IMR-90 (cell line): ENCODE measurements around the gene LEKR1. TPM values are rescaled to one million over a fixed set of nuclear protein-coding genes. Genes with fewer than 3 reads are reported as not detected.
"Not testable (repeated sequence)": the region's sequence is repeated elsewhere in the genome, so short reads cannot be mapped to it uniquely, and the experiment has no call there.

Experiments
- ATAC-seq: fragments of 200-7000 bp; cut with Tn5 transposase; 2 replicates; pipeline ENCODE4 v1.9.1; 2020; ENCODE audit warnings: low read depth, mild to moderate bottlenecking, moderate library complexity
- BruUV-seq: library from RNA; stranded (reverse); fragments of 400-500 nt; replicated peaks from 2 replicates; lab custom pipeline; 2021; lab: Mats Ljungman, UMichigan
- CTCF ChIA-PET: fragments of 300-600 bp; formaldehyde crosslinking; extraction: SDS; loops from one replicate; lab custom pipeline; 2021; ENCODE audit warnings: antibody characterized with exemption; lab: Yijun Ruan, JAX
- POLR2A ChIA-PET: fragments of 300-600 bp; sonication (Branson Sonifier 250); formaldehyde crosslinking; loops from one replicate; lab custom pipeline; 2022; ENCODE audit warnings: antibody characterized with exemption; ENCODE audit not compliant: unreplicated experiment; lab: Charles Lee
- DNase-seq: peaks from one replicate; pipeline ENCODE4 v3.0.0; 2013
- H2AFZ ChIP-seq: replicated peaks from 2 replicates; pipeline ENCODE3; 2013; ENCODE audit warnings: low read length, mild to moderate bottlenecking; ENCODE audit not compliant: poor library complexity
- H2AK5ac ChIP-seq: 2 replicates; pipeline ENCODE4 v1.6.1; 2013; ENCODE audit warnings: low read depth, low read length, inconsistent platforms
- H2AK9ac ChIP-seq: replicated peaks from 2 replicates; pipeline ENCODE3; 2013; ENCODE audit warnings: mild to moderate bottlenecking, low read depth, low read length, moderate library complexity; ENCODE audit not compliant: poor library complexity
- H2BK120ac ChIP-seq: 2 replicates; pipeline ENCODE4 v1.6.1; 2013; ENCODE audit warnings: low read depth, low read length, inconsistent platforms
- H2BK15ac ChIP-seq: 3 replicates; pipeline ENCODE4 v1.6.1; 2013; ENCODE audit warnings: low read depth, low read length, inconsistent platforms
- H2BK20ac ChIP-seq: 2 replicates; pipeline ENCODE4 v1.6.1; 2013; ENCODE audit warnings: low read depth, mild to moderate bottlenecking, inconsistent platforms, low read length, moderate library complexity
- H2BK5ac ChIP-seq: 2 replicates; pipeline ENCODE4 v1.6.1; 2013; ENCODE audit warnings: mild to moderate bottlenecking, low read depth, low read length, inconsistent platforms; ENCODE audit not compliant: poor library complexity, severe bottlenecking
- H3K14ac ChIP-seq: replicated peaks from 2 replicates; pipeline ENCODE4 v1.6.1; 2013; ENCODE audit warnings: low read depth, low read length, inconsistent platforms
- H3K18ac ChIP-seq: 2 replicates; pipeline ENCODE4 v1.6.1; 2013; ENCODE audit warnings: low read depth, low read length, control low read depth
- H3K23ac ChIP-seq: 2 replicates; pipeline ENCODE4 v1.6.1; 2013; ENCODE audit warnings: low read depth, low read length, inconsistent platforms
- H3K27ac ChIP-seq: 2 replicates; pipeline ENCODE4 v1.5.1; 2013; ENCODE audit warnings: mild to moderate bottlenecking, control low read depth, low read length; ENCODE audit not compliant: insufficient read depth
- H3K27me3 ChIP-seq: 2 replicates; pipeline ENCODE4 v1.6.1; 2013; ENCODE audit warnings: low read length; ENCODE audit not compliant: control insufficient read depth, insufficient read depth
- H3K36me3 ChIP-seq: 2 replicates; pipeline ENCODE4 v1.6.1; 2013; ENCODE audit warnings: low read length, mixed read lengths; ENCODE audit not compliant: control insufficient read depth, insufficient read depth
- H3K4ac ChIP-seq: 2 replicates; pipeline ENCODE4 v1.6.1; 2013; ENCODE audit warnings: low read depth, low read length, inconsistent platforms
- H3K4me1 ChIP-seq: 2 replicates; pipeline ENCODE4 v1.6.1; 2013; ENCODE audit warnings: low read length, mixed read lengths; ENCODE audit not compliant: control insufficient read depth, insufficient read depth
- H3K4me2 ChIP-seq: 2 replicates; pipeline ENCODE4 v1.6.1; 2013; ENCODE audit warnings: low read depth, mild to moderate bottlenecking, control low read depth, low read length, moderate library complexity
- H3K4me3 ChIP-seq: 2 replicates; pipeline ENCODE4 v1.5.1; 2013; ENCODE audit warnings: low read depth, mild to moderate bottlenecking, control low read depth, low read length, moderate library complexity; ENCODE audit not compliant: insufficient read depth
- H3K56ac ChIP-seq: 2 replicates; pipeline ENCODE4 v1.6.1; 2013; ENCODE audit warnings: low read length, inconsistent platforms; ENCODE audit not compliant: insufficient read depth; ENCODE audit errors: extremely low read depth
- H3K79me1 ChIP-seq, 2 experiments: 2 replicates each; pipeline ENCODE4 v1.6.1; 2013; ENCODE audit warnings: low read length in 2 of 2, inconsistent platforms in 1 of 2, low read depth in 1 of 2
- H3K9ac ChIP-seq: 2 replicates; pipeline ENCODE4 v1.6.1; 2013; ENCODE audit warnings: low read depth, low read length, control low read depth
- H3K9me1 ChIP-seq: 2 replicates; pipeline ENCODE4 v1.6.1; 2013; ENCODE audit warnings: low read length, inconsistent platforms; ENCODE audit not compliant: insufficient read depth
- H3K9me3 ChIP-seq: 2 replicates; pipeline ENCODE4 v1.6.1; 2013; ENCODE audit warnings: low read length; ENCODE audit not compliant: control insufficient read depth, insufficient read depth
- H4K20me1 ChIP-seq: 2 replicates; pipeline ENCODE4 v1.6.1; 2013; ENCODE audit warnings: low read length, inconsistent platforms; ENCODE audit not compliant: insufficient read depth
- H4K5ac ChIP-seq: 2 replicates; pipeline ENCODE4 v1.6.1; 2013; ENCODE audit warnings: mild to moderate bottlenecking, low read depth, low read length, control low read depth
- H4K8ac ChIP-seq, 2 experiments: 2 replicates each; pipeline ENCODE4 v1.6.1; 2013; ENCODE audit warnings: low read depth in 2 of 2, low read length in 2 of 2, control low read depth in 1 of 2, inconsistent platforms in 1 of 2
- H4K91ac ChIP-seq: 2 replicates; pipeline ENCODE4 v1.6.1; 2013; ENCODE audit warnings: low read depth, low read length, inconsistent platforms; ENCODE audit not compliant: insufficient read depth
- BHLHE40 ChIP-seq: fragments of 150-350 bp; IDR thresholded peaks from 2 replicates; pipeline ENCODE4 v1.6.1; 2016; ENCODE audit warnings: mild to moderate bottlenecking, low read depth, low read length
- MXI1 ChIP-seq: IDR thresholded peaks from 2 replicates; pipeline ENCODE4 v1.6.1; 2012; ENCODE audit warnings: low read depth, mild to moderate bottlenecking, low read length, moderate library complexity, borderline replicate concordance
- WGBS, 2 experiments: methylation state at CpG; one replicate each; pipeline versions ENCODE4 v1.1.5 to v1.1.7; 2013; ENCODE audit warnings: missing lambda C conversion rate in 2 of 2; ENCODE audit not compliant: insufficient read length in 1 of 2; ENCODE audit errors: extremely low coverage in 2 of 2; 5-methylcytosine and 5-hydroxymethylcytosine counted together
- dilution Hi-C: fragments of 300-500 bp; cut with HindIII; formaldehyde crosslinking; loops from one replicate; pipeline ENCODE4 v1.14.3; 2018; ENCODE audit warnings: low sequenced_read_pairs; ENCODE audit not compliant: unreplicated experiment
- in situ Hi-C: fragments of 300-500 bp; cut with MboI; formaldehyde crosslinking; loops from 3 replicates; pipeline ENCODE4 v1.14.3; 2019; ENCODE audit warnings: low sequenced_read_pairs, inconsistent platforms, mixed read lengths
- intact Hi-C: fragments of 100-400 bp; cut with micrococcal nuclease; formaldehyde crosslinking; loops from 2 replicates; pipeline ENCODE4 v1.10.0; 2022
- polyA plus RNA-seq, 3 experiments: library from polyadenylated mRNA; depleted of rRNA; stranded (reverse); fragments of >200 nt; gene quantifications; 2 replicates each; pipeline ENCODE4 v1.2.3, GENCODE V29; 2012; ENCODE audit warnings: low replicate concordance in 1 of 3
- total RNA-seq: library from RNA; depleted of rRNA; stranded (reverse); fragments of >200 nt; gene quantifications from 2 replicates; pipeline ENCODE4 v1.2.3, GENCODE V29; 2012

LEKR1 gene
- total and polyA plus RNA-seq, 2 of the 4 experiments (the other 2 are of a cell fraction): 0.19 to 0.36 TPM

DNA sequence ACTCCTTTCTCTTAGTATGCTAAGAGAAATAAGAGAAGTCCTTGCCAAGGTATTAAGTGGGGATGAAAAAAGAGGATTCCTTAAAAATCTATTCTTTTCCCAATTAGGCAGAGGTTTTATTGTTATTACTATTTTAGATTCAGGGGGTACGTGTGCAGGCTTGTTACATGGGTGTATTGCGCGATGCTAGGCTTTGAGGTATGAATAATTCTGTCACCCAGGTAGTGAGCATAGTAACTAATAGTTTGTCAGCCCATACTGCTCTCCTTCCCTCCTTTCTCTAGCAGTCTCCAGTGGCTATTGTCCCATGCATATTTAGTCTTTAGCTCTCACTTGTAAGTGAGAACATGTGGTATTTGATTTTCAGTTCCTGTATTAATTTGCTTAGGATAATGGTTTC, 83.9 kb downstream of the LEKR1 start:
- H3K23ac ChIP-seq: no peak overlapping the region
- ATAC-seq: no peak
- H3K9ac ChIP-seq: no peak overlapping the region
- H3K4ac ChIP-seq: no peak overlapping the region
- no peak overlapping the region for H2AK5ac ChIP-seq
- dilution Hi-C loops (no loop called here), intact Hi-C loops (no loop called here), in situ Hi-C loops (no loop called here)
- H4K20me1 ChIP-seq: no peaks in the 10 kb centered on the region
- H4K5ac ChIP-seq: no peak overlapping the region
- no peaks in the 10 kb centered on the region for H3K27me3 ChIP-seq
- H3K4me3 ChIP-seq: no peak overlapping the region
- no peak for DNase-seq
- no peak overlapping the region for H2BK15ac ChIP-seq
- H3K56ac ChIP-seq: no peak overlapping the region
- H2BK120ac ChIP-seq: no peak overlapping the region
- ChIA-PET CTCF (no interaction called here), POLR2A (no interaction called here)
- H4K8ac ChIP-seq: no peak overlapping the region
- H3K27ac ChIP-seq: no peak overlapping the region
- no peak overlapping the region for H3K14ac ChIP-seq
- H2AK9ac ChIP-seq: no peak overlapping the region
- H4K91ac ChIP-seq: no peak overlapping the region
- no peaks in the 10 kb centered on the region for H3K36me3 ChIP-seq
- no peak overlapping the region for H3K18ac ChIP-seq
- no peaks in the 10 kb centered on the region for H3K9me3 ChIP-seq
- no peak overlapping the region for H2BK20ac ChIP-seq
- H3K4me1 ChIP-seq: no peaks in the 10 kb centered on the region
- TF ChIP-seq MXI1 (no peak), BHLHE40 (no peak)
- no CpG with 5 or more reads among the region's 3 CpGs for WGBS, 2 experiments
- no peaks in the 10 kb centered on the region for H3K79me1 ChIP-seq
- BruUV-seq: no TSS peak
- H2BK5ac ChIP-seq: no peak overlapping the region
- no peaks in the 10 kb centered on the region for H3K9me1 ChIP-seq
- no peak overlapping the region for H3K4me2 ChIP-seq
- no peak overlapping the region for H2AFZ ChIP-seq

DNA sequence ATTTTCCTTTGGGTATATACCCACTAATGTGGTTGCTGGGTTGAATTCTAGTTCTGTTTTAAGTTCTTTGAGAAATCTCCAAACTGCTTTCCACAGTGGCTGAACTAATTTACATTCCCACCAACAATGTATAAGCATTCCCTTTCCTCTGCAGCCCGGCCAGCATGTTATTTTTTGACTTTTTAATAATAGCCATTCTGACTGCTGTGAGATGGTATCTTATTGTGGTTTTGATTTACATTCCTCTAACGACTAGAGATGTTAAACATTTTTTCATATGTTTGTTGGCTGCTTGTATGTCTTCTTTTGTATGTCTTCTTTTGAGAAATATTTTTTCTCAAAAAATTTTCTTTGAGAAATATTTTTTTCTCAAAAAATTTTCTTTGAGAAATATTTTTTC, 84.7 kb downstream of the LEKR1 start:
- H4K91ac ChIP-seq, H2BK20ac ChIP-seq, H3K14ac ChIP-seq, H3K4ac ChIP-seq, H3K79me1 ChIP-seq, CTCF ChIA-PET, H2AK9ac ChIP-seq, H3K27ac ChIP-seq, H3K27me3 ChIP-seq, dilution Hi-C loops, H3K9me3 ChIP-seq, H3K9me1 ChIP-seq, H2BK15ac ChIP-seq, intact Hi-C loops, H3K36me3 ChIP-seq, POLR2A ChIA-PET, H3K4me1 ChIP-seq, H2BK120ac ChIP-seq, H2AFZ ChIP-seq, H4K20me1 ChIP-seq, H2AK5ac ChIP-seq, H3K23ac ChIP-seq, H3K4me2 ChIP-seq, H3K4me3 ChIP-seq, H4K5ac ChIP-seq, H4K8ac ChIP-seq, H3K18ac ChIP-seq, H2BK5ac ChIP-seq, BruUV-seq, in situ Hi-C loops, DNase-seq, H3K56ac ChIP-seq, H3K9ac ChIP-seq: not testable (repeated sequence)
- WGBS, 2 experiments: no CpG with 5 or more reads among the region's 2 CpGs
- peak; percentile 54; the same call in 1 of the 2 replicates for ATAC-seq
